ENCODE measurements around the gene COBL.

COBL gene

GRCh38 chr7:51104278-51104677, 212.3 kb downstream of the COBL start:
- DNase-seq, result no peak

DNA sequence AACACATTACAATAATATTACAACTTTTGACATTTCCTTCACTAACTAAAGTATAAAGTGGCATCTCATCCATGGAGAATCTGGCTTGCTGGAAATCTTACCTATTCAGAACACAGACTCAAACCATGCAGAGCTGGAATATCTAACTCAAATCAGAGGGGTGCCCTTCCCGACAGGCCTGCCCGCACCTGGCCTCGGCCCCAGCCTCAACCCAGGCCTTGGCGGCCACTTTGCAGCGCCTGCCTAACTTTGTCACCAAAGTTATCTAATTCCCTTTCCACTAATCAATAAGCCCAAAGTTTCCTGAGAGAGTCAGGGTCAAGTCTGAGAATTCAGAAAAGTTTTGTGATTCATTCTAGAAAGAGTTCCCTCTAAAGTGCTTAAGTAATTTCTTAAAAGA, 212.9 kb downstream of the COBL start:
- DNase-seq, result no peak

GRCh38 chr7:51102828-51103227, 213.8 kb downstream of the COBL start:
- no peak for DNase-seq

DNA sequence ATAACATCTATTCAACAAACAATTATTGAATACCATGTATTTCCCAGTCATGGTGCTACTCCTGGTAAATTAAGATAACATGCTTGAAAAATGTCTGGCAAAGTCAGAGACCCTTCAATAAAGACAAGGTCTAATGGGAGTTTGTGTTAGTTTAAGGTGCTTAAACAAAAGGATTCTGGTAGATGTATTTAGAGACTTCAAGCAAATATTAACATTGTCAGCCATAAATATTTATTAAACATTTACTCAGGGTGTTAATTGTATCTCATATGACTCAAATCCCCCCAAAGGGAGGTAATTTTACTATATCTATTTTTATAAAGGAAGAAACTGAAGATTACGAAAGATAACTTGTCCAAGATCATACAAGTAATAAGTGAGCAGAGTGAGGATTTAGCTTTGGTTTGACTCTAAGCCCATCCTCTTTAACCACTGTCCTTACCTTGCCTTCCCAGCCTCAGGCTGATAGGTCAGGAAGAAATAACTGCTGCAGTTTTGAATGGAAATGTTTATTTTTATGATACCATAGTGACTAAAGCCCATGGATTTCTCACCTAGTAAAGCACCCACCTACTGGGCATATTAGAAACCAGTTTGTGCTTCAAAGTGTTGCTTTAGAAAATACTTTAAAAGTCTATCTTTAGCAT, 215.4 kb downstream of the COBL start:
- DNase-seq, result no peak

- no peak for DNase-seq
Measured at GRCh38 chr7:51090411-51090810, 226.2 kb downstream of the COBL start.

DNA sequence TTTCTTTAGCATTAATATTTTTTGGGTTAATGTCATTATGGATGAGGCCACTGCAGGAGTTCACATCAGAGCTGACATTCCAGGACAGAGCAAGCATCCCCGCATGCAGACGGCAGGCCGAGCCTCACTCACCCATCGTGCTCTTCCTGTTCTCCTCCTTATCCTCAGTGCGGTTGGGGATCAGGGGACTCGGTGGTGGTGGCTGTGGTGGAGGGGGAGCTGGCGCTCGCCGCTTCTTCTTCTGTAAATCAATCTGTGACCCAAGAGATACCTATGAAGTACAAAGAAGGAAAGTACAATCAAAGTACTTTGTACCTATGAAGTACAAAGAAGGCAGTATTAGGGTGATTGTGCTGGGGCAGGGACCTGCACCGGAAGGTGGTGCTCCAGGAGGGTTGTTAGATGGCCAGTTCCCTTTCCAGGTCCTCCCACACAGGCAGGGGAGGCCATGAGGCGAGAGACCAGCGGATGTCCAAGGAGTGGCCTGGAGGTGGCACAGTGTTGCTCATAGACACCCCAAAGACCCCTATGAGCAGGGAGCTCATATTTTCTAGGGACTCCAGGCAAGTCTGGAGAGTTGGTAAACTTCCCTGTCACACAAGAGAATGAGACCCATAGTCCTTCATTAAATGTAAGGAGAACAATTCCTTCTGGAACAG, 231.4 kb downstream of the COBL start:
- DNase-seq, result no peak

DNA sequence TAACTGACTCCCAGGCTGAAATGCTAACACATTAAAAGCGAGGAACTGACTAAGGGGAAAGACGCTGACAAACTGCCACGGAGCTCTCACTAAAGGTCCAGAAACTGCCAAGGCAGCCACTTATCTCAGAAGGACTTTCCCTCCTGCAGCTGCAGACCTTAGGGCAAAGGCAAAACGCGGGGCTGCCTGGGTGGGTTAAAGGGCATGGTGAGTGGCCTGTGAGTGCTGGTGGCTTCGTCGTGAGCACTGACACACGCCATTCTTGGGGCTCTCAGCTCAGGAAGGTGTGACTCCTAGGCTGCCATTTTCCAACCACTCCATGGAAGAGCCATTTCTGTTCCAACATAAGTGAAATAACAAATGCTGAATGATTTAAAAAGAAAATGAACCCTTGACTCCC, 232.5 kb downstream of the COBL start:
- DNase-seq, result no peak

DNA sequence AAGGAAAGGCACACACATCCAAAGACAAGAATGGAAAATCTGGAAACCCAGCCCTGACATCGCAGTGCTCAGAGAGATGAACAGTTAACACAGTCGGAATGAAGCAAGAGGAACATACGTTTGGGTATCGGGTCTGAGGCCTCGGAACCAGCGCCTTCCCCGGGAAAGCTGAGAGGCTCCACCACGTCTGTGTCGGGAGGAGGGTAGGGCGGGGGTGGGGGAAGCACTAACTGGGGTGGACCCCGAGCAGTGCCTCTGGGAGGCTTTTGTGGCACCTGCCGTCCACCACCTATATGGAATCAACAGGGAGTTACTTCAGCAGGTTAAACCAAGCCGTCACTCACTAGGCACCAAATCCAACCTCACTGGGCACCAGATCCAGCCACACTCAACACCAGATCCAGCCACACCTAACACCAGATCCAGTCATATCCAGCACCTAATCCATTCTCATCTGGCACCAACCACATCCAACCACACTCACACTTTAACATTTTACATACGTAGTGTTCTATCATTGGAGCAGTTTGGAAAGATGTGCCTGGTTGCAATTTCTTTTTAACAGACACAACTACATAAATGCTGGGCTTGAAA, 233.6 kb downstream of the COBL start:
- no peak for DNase-seq

GRCh38 chr7:51082096-51082840, 234.3 kb downstream of the COBL start:
- DNase-seq, result no peak

DNA sequence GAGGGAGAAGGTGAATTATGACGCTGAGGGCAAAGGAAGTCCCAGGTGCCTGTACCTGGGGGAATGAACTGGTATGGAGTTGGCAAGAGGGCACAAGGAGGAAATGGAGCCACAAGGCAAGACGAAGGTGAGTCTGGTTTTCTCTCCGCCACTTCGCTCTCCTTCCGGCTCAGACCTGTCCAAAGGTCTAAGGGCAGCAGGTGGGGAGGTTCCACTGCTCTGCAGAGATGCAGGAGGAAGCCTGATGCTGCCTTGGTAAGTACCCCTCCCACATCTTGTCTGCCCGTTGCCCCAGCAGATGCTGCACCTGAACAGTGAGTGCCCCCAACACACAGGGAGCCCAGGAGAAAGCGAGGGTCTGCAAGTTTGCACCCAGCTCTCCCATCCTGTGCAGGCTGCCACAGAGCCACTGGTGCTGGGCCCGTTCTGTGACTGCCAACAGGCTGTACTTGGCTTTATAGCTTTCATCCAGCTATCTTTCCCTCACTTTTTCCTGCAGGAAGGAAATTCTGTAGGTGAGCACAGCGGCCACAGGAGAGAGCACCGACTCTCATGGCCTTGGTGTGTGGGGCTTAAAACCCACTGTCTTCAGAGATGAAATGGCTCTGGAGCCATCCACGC, 235.2 kb downstream of the COBL start:
- DNase-seq, result no peak

GRCh38 chr7:51080622-51081269, 235.9 kb downstream of the COBL start:
- DNase-seq, result no peak

GRCh38 chr7:51080216-51080615, 236.4 kb downstream of the COBL start:
- DNase-seq, result no peak

DNA sequence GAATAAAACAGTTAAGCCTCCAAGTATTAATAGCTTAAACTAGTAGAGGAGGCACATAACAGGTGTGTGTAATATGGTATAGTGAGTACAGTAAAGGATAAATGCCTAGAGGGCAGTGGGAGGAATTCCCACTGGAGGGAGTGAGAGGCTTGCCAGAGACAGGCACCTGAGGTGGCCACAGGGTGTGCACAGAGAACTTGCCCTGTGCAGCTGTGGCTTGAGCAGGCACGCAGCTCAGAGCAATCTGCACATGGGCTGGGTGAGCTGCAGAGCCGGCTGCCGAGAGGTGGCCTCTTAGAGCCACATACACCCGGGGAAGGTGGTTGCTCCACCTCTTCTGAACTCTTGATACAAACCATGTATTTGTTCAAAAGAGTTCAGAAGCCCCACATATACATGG, 237.1 kb downstream of the COBL start:
- no peak for DNase-seq

DNA sequence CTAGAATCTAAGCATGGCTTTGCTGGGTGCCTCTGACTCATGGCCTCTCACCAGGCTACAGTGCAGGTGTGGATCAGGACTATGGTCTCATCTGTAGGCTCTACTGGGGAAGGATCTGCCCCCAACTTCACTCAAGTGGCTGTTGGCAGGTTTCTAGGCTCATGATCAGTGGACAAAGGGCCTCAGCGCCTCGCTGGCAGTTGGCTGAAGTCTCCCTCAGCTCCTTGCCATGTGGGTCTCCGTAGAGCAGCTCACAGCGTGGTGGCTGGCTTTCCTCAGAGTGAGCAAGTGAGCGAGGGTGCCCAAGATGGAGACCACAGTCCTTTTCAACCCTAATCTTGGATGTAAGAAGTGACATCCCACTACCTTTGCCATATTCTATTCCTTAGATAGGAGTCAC, 238.0 kb downstream of the COBL start:
- DNase-seq, result no peak

DNA sequence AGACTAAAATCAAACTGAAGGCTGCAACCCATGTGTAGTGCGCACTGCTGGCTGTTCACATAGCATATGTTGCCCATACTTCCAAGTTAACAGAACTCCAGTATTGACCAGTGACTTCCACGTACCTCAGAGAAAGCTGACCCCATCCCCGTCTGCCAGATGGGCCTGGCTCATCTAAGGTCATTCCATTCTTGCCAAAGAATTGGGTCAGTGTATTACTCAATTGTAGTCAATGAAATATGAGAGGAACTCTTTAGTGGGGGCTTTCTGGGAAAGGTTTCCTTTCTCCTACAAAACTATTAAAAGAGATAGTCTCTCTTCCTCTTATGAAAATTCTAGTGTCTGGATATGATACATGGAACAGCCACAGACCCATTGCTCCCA, 238.6 kb downstream of the COBL start:
- DNase-seq, result no peak

DNA sequence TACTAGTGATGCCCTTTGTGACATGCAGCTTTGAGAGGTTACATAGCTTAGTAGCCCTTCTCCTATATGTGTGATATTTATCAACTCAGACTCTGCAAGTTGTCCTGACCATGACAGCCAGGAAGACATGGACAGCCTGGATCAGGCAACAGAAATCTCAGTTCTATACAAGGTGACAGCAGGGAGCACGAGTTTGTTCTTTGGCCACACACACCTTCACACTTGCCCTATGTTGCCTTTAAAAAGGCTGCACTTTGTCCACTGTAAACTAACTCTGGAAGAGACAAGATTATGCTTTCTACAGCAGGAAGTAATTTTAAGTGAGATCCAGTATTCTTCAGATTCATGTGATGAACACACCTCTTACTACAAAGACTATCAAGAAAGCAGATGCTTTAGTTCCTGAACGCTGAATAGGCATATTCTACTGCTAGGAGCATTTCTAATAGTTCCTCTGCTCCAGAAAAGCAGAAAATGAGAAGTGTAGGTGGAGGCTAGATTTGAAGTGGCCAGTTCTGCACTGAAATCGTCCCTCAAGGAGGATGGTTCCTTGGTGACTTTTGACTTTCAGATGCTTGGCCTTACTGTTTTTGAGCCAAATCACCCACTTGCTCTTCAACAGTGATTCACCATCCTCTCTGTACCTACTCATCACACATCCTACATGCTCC, 239.2 kb downstream of the COBL start:
- DNase-seq, result no peak

- no peak for DNase-seq
Measured at GRCh38 chr7:51075681-51076580, 240.7 kb downstream of the COBL start.

DNA sequence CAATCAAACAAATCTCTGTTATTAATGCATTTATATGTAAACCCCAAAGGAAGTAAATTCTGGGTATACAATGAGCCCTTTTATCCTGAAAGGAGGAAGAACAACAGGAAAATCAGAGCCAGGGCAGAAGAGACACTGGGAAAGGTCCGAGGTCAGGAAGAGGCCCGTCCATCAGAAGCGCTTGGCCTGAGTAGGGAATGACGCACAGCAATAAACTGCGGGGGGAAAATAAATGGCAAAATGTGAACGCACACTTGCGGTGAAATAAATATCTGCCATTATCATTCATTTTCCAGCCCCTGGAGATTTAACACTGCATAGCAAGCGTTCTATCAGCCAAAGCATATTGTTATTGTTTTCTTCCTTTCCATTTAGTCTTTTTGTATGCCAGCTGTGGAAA, 243.4 kb downstream of the COBL start:
- no peak for DNase-seq

- no peak for DNase-seq
Measured at GRCh38 chr7:51072281-51072680, 244.3 kb downstream of the COBL start.

- DNase-seq, result no peak
Measured at GRCh38 chr7:51071427-51071826, 245.2 kb downstream of the COBL start.

GRCh38 chr7:51070151-51070550, 246.5 kb downstream of the COBL start:
- no peak for DNase-seq

Data from CD4-positive, alpha-beta T cell treated with Interferon gamma for 1 hour (primary cell).